ENCODE data around the gene CFAP206.

The CFAP206 gene

GRCh38 chr6:87501809-87502572 is 94.2 kb downstream of the CFAP206 start:
- no peaks in the 10 kb centered on the region for H3K27me3 ChIP-seq (ENCODE audit: control insufficient read depth, insufficient read depth, low read length, poor library complexity, severe bottlenecking)
- H3K9me3 ChIP-seq (ENCODE audit: control insufficient read depth, low read length): no peaks in the 10 kb centered on the region
- peaks cover 9% of the 10 kb centered on the region for H3K36me3 ChIP-seq (ENCODE audit: control insufficient read depth, insufficient read depth, low read length)
- WGBS, 2 experiments: 89 to 97% methylated on average over 6 of the region's 6 CpGs
- no peaks in the 10 kb centered on the region for H3K4me1 ChIP-seq (ENCODE audit: control insufficient read depth, insufficient read depth, low read length)
- no peak overlapping the region for H3K27ac ChIP-seq (ENCODE audit: insufficient read depth, low read depth, low read length, poor library complexity, severe bottlenecking)
- no peak overlapping the region for H3K4me3 ChIP-seq (ENCODE audit: insufficient read depth, low read depth, low read length)

GRCh38 chr6:87504441-87504840 is 96.7 kb downstream of the CFAP206 start:
- H3K4me1 ChIP-seq (ENCODE audit: control insufficient read depth, insufficient read depth, low read length): no peaks in the 10 kb centered on the region
- H3K9me3 ChIP-seq (ENCODE audit: control insufficient read depth, low read length): no peaks in the 10 kb centered on the region
- no peak overlapping the region for H3K4me3 ChIP-seq (ENCODE audit: insufficient read depth, low read depth, low read length)
- peaks cover 14% of the 10 kb centered on the region for H3K36me3 ChIP-seq (ENCODE audit: control insufficient read depth, insufficient read depth, low read length)
- H3K27me3 ChIP-seq (ENCODE audit: control insufficient read depth, insufficient read depth, low read length, poor library complexity, severe bottlenecking): no peaks in the 10 kb centered on the region
- WGBS, 2 experiments: 95 to 100% methylated on average over 1 of the region's 1 CpG
- H3K27ac ChIP-seq (ENCODE audit: insufficient read depth, low read depth, low read length, poor library complexity, severe bottlenecking): no peak overlapping the region
